ENCODE data around the gene RDH5.

RDH5 gene

GRCh38 chr12:55729819-55730818 lies 9.9 kb downstream of the RDH5 start:
- DNase-seq, result no peak

GRCh38 chr12:55732288-55732687 lies 12.1 kb downstream of the RDH5 start:
- no peak for DNase-seq

- DNase-seq, result no peak
Observed at GRCh38 chr12:55733021-55733555, 12.9 kb downstream of the RDH5 start.

GRCh38 chr12:55733858-55734257 lies 13.7 kb downstream of the RDH5 start:
- DNase-seq, result no peak

GRCh38 chr12:55734595-55734994 lies 14.4 kb downstream of the RDH5 start:
- DNase-seq, result no peak

- no peak for DNase-seq
Observed at GRCh38 chr12:55736076-55736475, 15.9 kb downstream of the RDH5 start.

- DNase-seq, result no peak
Observed at GRCh38 chr12:55736780-55737580, 16.8 kb downstream of the RDH5 start.

- no peak for DNase-seq
Observed at GRCh38 chr12:55737581-55738122, 17.5 kb downstream of the RDH5 start.

GRCh38 chr12:55738123-55739024 lies 18.2 kb downstream of the RDH5 start:
- DNase-seq, result no peak

GRCh38 chr12:55739025-55739378 lies 18.8 kb downstream of the RDH5 start:
- DNase-seq, result no peak

- DNase-seq, result no peak
Observed at GRCh38 chr12:55741931-55742680, 21.9 kb downstream of the RDH5 start.

GRCh38 chr12:55742719-55743405 lies 22.7 kb downstream of the RDH5 start, which contains the start of gene GDF11:
Gene GDF11, plus strand, starts transcription at chr12:55743122. Its CDS starts 195 bp downstream, at chr12:55743317.
- no peak for DNase-seq

GRCh38 chr12:55743406-55744339 lies 23.5 kb downstream of the RDH5 start:
- no peak for DNase-seq

- no peak for DNase-seq
Observed at GRCh38 chr12:55744340-55745030, 24.3 kb downstream of the RDH5 start.

GRCh38 chr12:55745361-55746173 lies 25.4 kb downstream of the RDH5 start:
- no peak for DNase-seq

- no peak for DNase-seq
Observed at GRCh38 chr12:55746174-55746912, 26.1 kb downstream of the RDH5 start.

- no peak for DNase-seq
Observed at GRCh38 chr12:55746913-55747231, 26.7 kb downstream of the RDH5 start.
